HepG2 (cell line): ENCODE results near the gene PPM1E. TPM values are rescaled to one million over a fixed set of nuclear protein-coding genes. Genes with fewer than 3 reads are reported as not detected.
A peak's percentile ranks its signal among the peaks of the same experiment; 100 is the strongest.

Source experiments
- ATAC-seq: fragments of 200-7000 bp; cut with Tn5 transposase; 3 replicates; pipeline ENCODE4 v1.9.1; 2020; ENCODE audit warnings: mild to moderate bottlenecking, moderate library complexity
- BruUV-seq: library from RNA; stranded (reverse); fragments of 400-500 nt; replicated peaks from 2 replicates; lab custom pipeline; 2021; lab: Mats Ljungman, UMichigan
- CTCF ChIA-PET: fragments of 300-600 bp; formaldehyde crosslinking; extraction: SDS; loops from one replicate; lab custom pipeline; 2021; ENCODE audit warnings: low total read pairs, inconsistent platforms, low intra/inter-chr PET ratio; lab: Yijun Ruan, JAX
- POLR2A ChIA-PET: fragments of 350-600 bp; sonication (Branson Sonifier 250); formaldehyde crosslinking; loops from one replicate; lab custom pipeline; 2020; ENCODE audit warnings: antibody characterized with exemption, inconsistent platforms; lab: Yijun Ruan, JAX
- DNase-seq: peaks from one replicate; pipeline ENCODE4 v3.0.0-alpha.2; 2015; ENCODE audit warnings: low spot score
- FAIRE-seq: peaks from 3 replicates; lab custom pipeline; 2011; peaks lifted over from hg19 to GRCh38; lab: Jason Lieb, UNC
- H2AFZ ChIP-seq: one replicate; pipeline ENCODE4 v1.6.1; 2011; ENCODE audit warnings: low read length, inconsistent platforms
- H3K27ac ChIP-seq: fragments of 300-600 bp; 3 replicates; pipeline ENCODE4 v1.8.0; 2011; ENCODE audit warnings: mixed run types, mild to moderate bottlenecking, mixed read lengths, low read length, inconsistent platforms; ENCODE audit not compliant: insufficient read depth; ENCODE audit errors: extremely low read length
- H3K27me3 ChIP-seq, 2 experiments: fragments of 200-600 bp in 1 of 2; 2 replicates in 1 of 2; 3 replicates in 1 of 2; pipeline versions ENCODE4 v1.6.0 to v1.8.0; 2011; ENCODE audit warnings: low read length in 2 of 2, mild to moderate bottlenecking in 2 of 2, moderate library complexity in 2 of 2, inconsistent platforms in 1 of 2; ENCODE audit not compliant: insufficient read depth in 2 of 2, control insufficient read depth in 1 of 2
- H3K36me3 ChIP-seq, 2 experiments: fragments of 200-600 bp in 1 of 2; replicated peaks in 1 of 2; 2 replicates in 1 of 2; 3 replicates in 1 of 2; pipeline versions ENCODE4 v1.5.1 to v1.8.0; 2011; ENCODE audit warnings: low read length in 2 of 2, inconsistent platforms in 1 of 2; ENCODE audit not compliant: insufficient read depth in 2 of 2, control insufficient read depth in 1 of 2
- H3K4me1 ChIP-seq: 2 replicates; pipeline ENCODE4 v1.5.1; 2012; ENCODE audit warnings: low read length, inconsistent platforms; ENCODE audit not compliant: insufficient read depth
- H3K4me2 ChIP-seq: 2 replicates; pipeline ENCODE4 v1.6.0; 2011; ENCODE audit warnings: low read depth, low read length, inconsistent platforms
- H3K4me3 ChIP-seq, 3 experiments: fragments of 200-600 bp in 1 of 3; sonication (generic), shearing (Covaris generic) in 1 of 3; replicated peaks in 1 of 3; 2 replicates each; pipeline ENCODE4 v1.5.1; 2011 to 2016; ENCODE audit warnings: low read length in 3 of 3, inconsistent platforms in 2 of 3, low read depth in 2 of 3, mild to moderate bottlenecking in 2 of 3, control low read depth in 1 of 3, mixed read lengths in 1 of 3; ENCODE audit not compliant: insufficient read depth in 1 of 3
- H3K79me2 ChIP-seq: one replicate; pipeline ENCODE4 v1.6.1; 2011; ENCODE audit warnings: low read length, inconsistent platforms; ENCODE audit not compliant: insufficient read depth
- H3K9ac ChIP-seq: 2 replicates; pipeline ENCODE4 v1.6.0; 2011; ENCODE audit warnings: mild to moderate bottlenecking, low read depth, low read length, inconsistent platforms; ENCODE audit not compliant: insufficient read depth
- H3K9me3 ChIP-seq: 2 replicates; pipeline ENCODE4 v1.5.1; 2012; ENCODE audit warnings: mild to moderate bottlenecking, low read length
- H4K20me1 ChIP-seq: 2 replicates; pipeline ENCODE4 v1.6.0; 2011; ENCODE audit warnings: inconsistent platforms, mild to moderate bottlenecking, low read length, moderate library complexity; ENCODE audit not compliant: insufficient read depth
- ARHGAP35 ChIP-seq: sonication (generic); formaldehyde crosslinking; IDR thresholded peaks from 2 replicates; pipeline ENCODE4 v1.9.0; 2022; ENCODE audit warnings: mild to moderate bottlenecking, inconsistent platforms, moderate library complexity, missing genetic modification reagents, borderline replicate concordance
- CBX1 ChIP-seq: IDR thresholded peaks from one replicate; pipeline ENCODE4 v1.6.1; 2016; ENCODE audit warnings: antibody characterized with exemption, low read depth
- CEBPB ChIP-seq: IDR thresholded peaks from 2 replicates; pipeline ENCODE4 v1.6.1; 2011; ENCODE audit warnings: low read depth, low read length, improper control_type of control experiment, borderline replicate concordance
- CSRNP1 ChIP-seq: sonication (generic); formaldehyde crosslinking; IDR thresholded peaks from 2 replicates; pipeline ENCODE4 v1.8.1; 2023; ENCODE audit warnings: mild to moderate bottlenecking, missing genetic modification reagents
- FIP1L1 ChIP-seq: fragments of 200-400 bp; formaldehyde crosslinking; IDR thresholded peaks from 2 replicates; pipeline ENCODE4 v1.6.1; 2018; ENCODE audit warnings: low read depth, mild to moderate bottlenecking, low read length, moderate library complexity, borderline replicate concordance; ENCODE audit not compliant: insufficient read depth
- FUBP1 ChIP-seq: sonication (generic); formaldehyde crosslinking; IDR thresholded peaks from 2 replicates; pipeline ENCODE4 v1.5.1; 2020; ENCODE audit warnings: missing genetic modification reagents, mild to moderate bottlenecking, borderline replicate concordance
- IKZF4 ChIP-seq: sonication (generic); formaldehyde crosslinking; IDR thresholded peaks from 2 replicates; pipeline ENCODE4 v1.5.1; 2020; ENCODE audit warnings: borderline replicate concordance, mild to moderate bottlenecking, low read depth, missing genetic modification reagents; ENCODE audit errors: not compliant biosample characterization
- JUN ChIP-seq: sonication (generic); formaldehyde crosslinking; IDR thresholded peaks from 2 replicates; pipeline ENCODE4 v1.4.0; 2020; ENCODE audit warnings: mild to moderate bottlenecking, missing genetic modification reagents
- NFE2 ChIP-seq: sonication (generic); formaldehyde crosslinking; IDR thresholded peaks from 2 replicates; pipeline ENCODE4 v1.4.0; 2020; ENCODE audit warnings: missing genetic modification reagents
- PAX8 ChIP-seq: sonication (generic); formaldehyde crosslinking; IDR thresholded peaks from 2 replicates; pipeline ENCODE4 v1.8.0; 2022; ENCODE audit warnings: mild to moderate bottlenecking, missing genetic modification reagents, borderline replicate concordance
- RCOR2 ChIP-seq: IDR thresholded peaks from 2 replicates; pipeline ENCODE4 v1.6.1; 2016; ENCODE audit warnings: missing biosample characterization, missing genetic modification reagents
- SAP130 ChIP-seq: IDR thresholded peaks from 2 replicates; pipeline ENCODE4 v1.6.1; 2016; ENCODE audit warnings: low read depth
- ZBTB42 ChIP-seq: sonication (generic); formaldehyde crosslinking; IDR thresholded peaks from 2 replicates; pipeline ENCODE4 v1.5.0; 2020; ENCODE audit warnings: mild to moderate bottlenecking, missing genetic modification reagents
- ZFP36 ChIP-seq: fragments of 150-350 bp; IDR thresholded peaks from 2 replicates; pipeline ENCODE4 v1.6.1; 2018; ENCODE audit warnings: borderline replicate concordance, low read length, low read depth; ENCODE audit not compliant: partially characterized antibody
- ZNF180 ChIP-seq: sonication (generic); formaldehyde crosslinking; IDR thresholded peaks from 2 replicates; pipeline ENCODE4 v1.4.0; 2020; ENCODE audit warnings: low read depth, missing genetic modification reagents, borderline replicate concordance
- ZNF775 ChIP-seq: sonication (generic); formaldehyde crosslinking; IDR thresholded peaks from 2 replicates; pipeline ENCODE4 v1.4.0; 2020; ENCODE audit warnings: missing genetic modification reagents, mild to moderate bottlenecking, moderate library complexity, borderline replicate concordance
- WGBS: methylation state at CpG from one replicate; pipeline ENCODE4 v1.1.6; 2017; ENCODE audit warnings: low lambda C conversion rate; 5-methylcytosine and 5-hydroxymethylcytosine counted together
- in situ Hi-C: cut with HindIII; loops from 2 replicates; pipeline ENCODE4 v1.10.0; 2017; ENCODE audit warnings: low pct_unique_long_range_greater_than_20kb; ENCODE audit not compliant: extremely low pct_ligation_motif_present
- intact Hi-C: fragments of 100-400 bp; cut with micrococcal nuclease; formaldehyde crosslinking; loops from one replicate; pipeline ENCODE4 v1.10.0; 2022; ENCODE audit not compliant: unreplicated experiment
- polyA plus RNA-seq, 8 experiments: library from polyadenylated mRNA; depleted of rRNA in 3 of 8; stranded (reverse) in 7 of 8; unstranded in 1 of 8; fragments of >200 nt; fragmentation: Illumina TruSeq in 4 of 8; extraction: Trizol in 4 of 8; gene quantifications; 2 replicates each; pipeline versions ENCODE4 v1.2.1 to v1.2.3, GENCODE V29; 2011 to 2016; ENCODE audit warnings: low read depth in 4 of 8, missing spikeins in 1 of 8, mixed read lengths in 1 of 8; ENCODE audit not compliant: insufficient read depth in 1 of 8
- total RNA-seq, 5 experiments: library from RNA; depleted of rRNA; stranded (reverse); fragments of >200 nt; fragmentation: Illumina TruSeq; extraction: Trizol; gene quantifications; 2 replicates each; pipeline ENCODE4 v1.2.3, GENCODE V29; 2016; ENCODE audit warnings: low read depth in 1 of 5

PPM1E gene
- total and polyA plus RNA-seq, 2 of the 13 experiments (the other 11 are each of a cell fraction or from before 2014, with no cell fraction given), result 0.15 TPM; not detected in 1

DNA sequence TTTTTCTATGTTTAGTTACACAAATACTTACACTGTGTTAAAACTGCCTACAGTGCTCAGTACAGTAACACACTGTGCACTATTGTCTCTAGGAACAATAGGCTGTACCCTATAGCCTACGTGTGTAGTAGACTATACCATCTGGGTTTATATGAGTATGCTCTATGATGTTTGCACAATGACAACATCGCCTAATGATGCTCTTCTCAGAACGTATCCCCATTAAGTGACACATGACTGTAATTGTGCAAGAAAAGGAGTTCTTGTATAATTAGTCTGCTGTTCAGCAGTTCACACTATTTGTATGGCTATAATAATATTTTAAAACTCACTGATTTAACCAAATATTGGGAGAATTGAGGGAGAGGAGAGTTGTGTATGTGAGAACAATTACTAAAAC, 177.3 kb downstream of the PPM1E start:
- Histone ChIP-seq H3K4me1 (no peaks in the 10 kb centered on the region), H3K4me3 (no peak overlapping the region), H2AFZ (no peak overlapping the region), H3K4me2 (no peak overlapping the region), H3K27ac (no peak overlapping the region), H3K79me2 (no peaks in the 10 kb centered on the region), H3K9ac (no peak overlapping the region), H3K36me3 (no peaks in the 10 kb centered on the region), H4K20me1 (no peaks in the 10 kb centered on the region), H3K9me3 (no peaks in the 10 kb centered on the region), H3K27me3 (peaks cover 0 to 3% of the 10 kb centered on the region in 2 experiments; a peak in 1 of 5 replicates)
- in situ Hi-C loops, result no loop called here
- TF ChIP-seq SAP130 (CRISPR knock-in tag), result no peak
- TF ChIP-seq CEBPB, result 0 out of 2 replicates have a peak, but pooled peaks have one; percentile 1
- POLR2A ChIA-PET, result no interaction called here
- no peak for DNase-seq
- intact Hi-C loops, result no loop called here
- CTCF ChIA-PET, result no interaction called here
- no TSS peak for BruUV-seq
- 12% methylated on average over 3 of the region's 3 CpGs for WGBS
- no peak for FAIRE-seq
- no peak for ATAC-seq

- Histone ChIP-seq H4K20me1 (no peaks in the 10 kb centered on the region), H3K9me3 (no peaks in the 10 kb centered on the region), H3K9ac (no peak overlapping the region), H2AFZ (no peak overlapping the region), H3K36me3 (no peaks in the 10 kb centered on the region), H3K4me1 (no peaks in the 10 kb centered on the region), H3K27ac (no peak overlapping the region), H3K4me3 (no peak overlapping the region), H3K79me2 (no peaks in the 10 kb centered on the region), H3K4me2 (no peak overlapping the region), H3K27me3 (peaks cover 0 to 3% of the 10 kb centered on the region in 2 experiments; a peak in 1 of 5 replicates)
- FAIRE-seq (no peak), DNase-seq (no peak), ATAC-seq (no peak)
- BruUV-seq, result no TSS peak
- CTCF ChIA-PET, result no interaction called here
- WGBS, result 9% methylated on average over 3 of the region's 3 CpGs
- POLR2A ChIA-PET, result no interaction called here
- in situ Hi-C loops, result no loop called here
- intact Hi-C loops, result loop anchor here (2.0 kb wide), 1 partner anchor 19 kb away; no protein-coding TSS in a partner anchor
- TF ChIP-seq ZFP36 (no peak), ZNF180 (CRISPR knock-in tag) (no peak), CSRNP1 (CRISPR knock-in tag) (no peak), RCOR2 (CRISPR knock-in tag) (no peak), JUN (CRISPR knock-in tag) (no peak), ZBTB42 (no peak), ARHGAP35 (no peak), CBX1 (no peak), PAX8 (CRISPR knock-in tag) (no peak), FUBP1 (no peak), IKZF4 (CRISPR knock-in tag) (no peak), NFE2 (CRISPR knock-in tag) (no peak), FIP1L1 (no peak), ZNF775 (no peak)
Observed at GRCh38 chr17:58936295-58936694, 180.6 kb downstream of the PPM1E start.
